ENCODE data around the gene PRIM2. TPM values are rescaled to one million over a fixed set of nuclear protein-coding genes. Genes with fewer than 3 reads are reported as not detected.
"Not testable (repeated sequence)": the region's sequence is repeated elsewhere in the genome, so short reads cannot be mapped to it uniquely, and the experiment has no call there.

PRIM2 gene
- polyA plus RNA-seq, 1 donor from 2014 or later: 10.0 TPM

- H3K4me3 ChIP-seq (ENCODE audit: low read length); H3K36me3 ChIP-seq (ENCODE audit: insufficient read depth, low read length); H3K79me2 ChIP-seq (replicated peaks; ENCODE audit: insufficient read depth, low read length); H4K20me1 ChIP-seq (ENCODE audit: insufficient read depth); H3K27me3 ChIP-seq (ENCODE audit: insufficient read depth, low read depth, low read length); H3K9ac ChIP-seq (ENCODE audit: low read length); H3K4me2 ChIP-seq (ENCODE audit: low read length); H3K27ac ChIP-seq (ENCODE audit: low read length); H3K9me2 ChIP-seq (ENCODE audit: insufficient read depth, low read length); H3F3A ChIP-seq (ENCODE audit: insufficient read depth, low read length, poor library complexity, severe bottlenecking); H2AFZ ChIP-seq (ENCODE audit: low read depth, low read length); H3K9me3 ChIP-seq (ENCODE audit: low read length): not testable (repeated sequence)
- TF ChIP-seq CTCF (IDR thresholded peaks at IDR 0.05; ENCODE audit: poor library complexity, severe bottlenecking) (peak; percentile 62), RAD21 (conservative IDR thresholded peaks at IDR 0.05) (peak; percentile 57), SMC3 (conservative IDR thresholded peaks at IDR 0.05; ENCODE audit: poor library complexity) (peak; percentile 62)
These were observed 218.6 kb downstream of the PRIM2 start for GRCh38 chr6:57535994-57536393.

- H3F3A ChIP-seq (ENCODE audit: insufficient read depth, low read length, poor library complexity, severe bottlenecking); H3K9me2 ChIP-seq (ENCODE audit: insufficient read depth, low read length); H3K36me3 ChIP-seq (ENCODE audit: insufficient read depth, low read length); H3K4me3 ChIP-seq (ENCODE audit: low read length); H3K79me2 ChIP-seq (replicated peaks; ENCODE audit: insufficient read depth, low read length); H2AFZ ChIP-seq (ENCODE audit: low read depth, low read length); H3K27ac ChIP-seq (ENCODE audit: low read length); H3K27me3 ChIP-seq (ENCODE audit: insufficient read depth, low read depth, low read length); H3K4me2 ChIP-seq (ENCODE audit: low read length); H3K9ac ChIP-seq (ENCODE audit: low read length); H3K9me3 ChIP-seq (ENCODE audit: low read length); H4K20me1 ChIP-seq (ENCODE audit: insufficient read depth): not testable (repeated sequence)
These were observed 220.5 kb downstream of the PRIM2 start for GRCh38 chr6:57537916-57538315.

DNA sequence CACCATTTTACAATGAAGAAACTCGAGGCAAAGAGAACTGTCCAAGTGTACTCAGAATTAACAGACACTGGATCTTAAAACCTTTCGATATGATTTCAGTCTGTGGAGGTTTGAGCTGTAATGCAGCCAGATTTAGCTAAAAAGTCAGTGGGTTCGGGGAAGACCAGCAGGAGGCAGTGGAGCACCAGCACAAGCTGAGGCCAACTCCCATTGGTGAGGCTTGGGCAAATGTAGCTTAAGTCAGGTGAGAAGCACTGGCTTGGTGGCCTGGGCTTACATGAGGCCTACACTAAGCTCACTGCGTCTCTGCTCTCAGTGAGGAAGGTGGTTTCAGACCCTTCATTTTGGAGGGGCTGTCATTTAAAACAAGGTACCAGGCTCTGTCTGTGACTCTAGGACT is 234.5 kb downstream of the PRIM2 start:
- H3F3A ChIP-seq (ENCODE audit: insufficient read depth, low read length, poor library complexity, severe bottlenecking): not testable (repeated sequence)

DNA sequence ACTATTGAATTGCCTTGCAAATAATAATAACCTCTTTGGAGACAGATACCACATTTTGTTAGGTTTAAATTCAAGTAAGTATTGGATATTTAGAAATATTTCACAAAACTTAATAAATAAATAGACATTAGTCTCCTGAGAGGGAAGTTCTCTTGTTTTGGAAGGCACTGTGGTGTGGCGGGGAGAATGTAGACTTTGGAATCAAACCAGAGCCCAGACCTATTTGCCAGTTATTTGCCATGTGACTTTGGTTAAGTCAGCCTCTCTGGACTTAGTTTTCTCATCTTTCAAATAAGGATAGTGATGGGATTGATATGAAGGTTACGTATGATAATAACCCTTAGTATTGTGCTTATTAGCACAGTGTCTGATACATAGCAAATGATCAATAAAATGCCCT is 240.4 kb downstream of the PRIM2 start:
- H3K9ac ChIP-seq (ENCODE audit: low read length); H3K4me2 ChIP-seq (ENCODE audit: low read length); H3K4me3 ChIP-seq (ENCODE audit: low read length); H3K27me3 ChIP-seq (ENCODE audit: insufficient read depth, low read depth, low read length); H4K20me1 ChIP-seq (ENCODE audit: insufficient read depth); H3K36me3 ChIP-seq (ENCODE audit: insufficient read depth, low read length); H3K79me2 ChIP-seq (replicated peaks; ENCODE audit: insufficient read depth, low read length); H3F3A ChIP-seq (ENCODE audit: insufficient read depth, low read length, poor library complexity, severe bottlenecking); H3K9me3 ChIP-seq (ENCODE audit: low read length); H3K9me2 ChIP-seq (ENCODE audit: insufficient read depth, low read length); H2AFZ ChIP-seq (ENCODE audit: low read depth, low read length); H3K27ac ChIP-seq (ENCODE audit: low read length): not testable (repeated sequence)

More for the DNA sequence above, 234.5 kb downstream of the PRIM2 start:
- H3K4me3 ChIP-seq (ENCODE audit: low read length); H3K9ac ChIP-seq (ENCODE audit: low read length); H3K79me2 ChIP-seq (replicated peaks; ENCODE audit: insufficient read depth, low read length); H3K36me3 ChIP-seq (ENCODE audit: insufficient read depth, low read length); H3K9me3 ChIP-seq (ENCODE audit: low read length); H4K20me1 ChIP-seq (ENCODE audit: insufficient read depth); H3K4me2 ChIP-seq (ENCODE audit: low read length); H3K27ac ChIP-seq (ENCODE audit: low read length); H3K9me2 ChIP-seq (ENCODE audit: insufficient read depth, low read length); H2AFZ ChIP-seq (ENCODE audit: low read depth, low read length); H3K27me3 ChIP-seq (ENCODE audit: insufficient read depth, low read depth, low read length): not testable (repeated sequence)

GRCh38 chr6:57559170-57559569 is 241.7 kb downstream of the PRIM2 start:
- not testable (repeated sequence) for H3K9ac ChIP-seq (ENCODE audit: low read length); H3K27ac ChIP-seq (ENCODE audit: low read length); H4K20me1 ChIP-seq (ENCODE audit: insufficient read depth); H3K4me3 ChIP-seq (ENCODE audit: low read length); H3K4me2 ChIP-seq (ENCODE audit: low read length); H3K27me3 ChIP-seq (ENCODE audit: insufficient read depth, low read depth, low read length); H3K79me2 ChIP-seq (replicated peaks; ENCODE audit: insufficient read depth, low read length); H3F3A ChIP-seq (ENCODE audit: insufficient read depth, low read length, poor library complexity, severe bottlenecking); H3K9me3 ChIP-seq (ENCODE audit: low read length); H2AFZ ChIP-seq (ENCODE audit: low read depth, low read length); H3K36me3 ChIP-seq (ENCODE audit: insufficient read depth, low read length); H3K9me2 ChIP-seq (ENCODE audit: insufficient read depth, low read length)

DNA sequence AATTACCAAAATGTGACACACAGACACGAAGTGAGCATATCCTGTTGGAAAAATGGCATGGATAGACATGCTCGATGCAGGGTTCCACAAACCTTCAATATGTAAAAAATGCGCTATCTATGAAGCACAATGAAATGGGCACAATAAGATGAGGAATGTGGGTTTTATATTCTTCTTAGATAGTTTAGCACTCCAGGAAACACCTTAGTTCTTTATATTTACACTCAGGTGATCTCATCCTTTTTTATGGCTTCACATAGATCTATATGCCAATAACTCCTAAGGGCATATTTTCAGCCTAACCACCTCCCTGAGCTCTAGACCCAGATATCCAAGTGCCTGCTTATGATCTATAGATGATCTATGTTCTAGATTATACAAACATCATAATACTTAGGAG is 244.8 kb downstream of the PRIM2 start:
- not testable (repeated sequence) for H3K9me3 ChIP-seq (ENCODE audit: low read length); H3K79me2 ChIP-seq (replicated peaks; ENCODE audit: insufficient read depth, low read length); H3K27ac ChIP-seq (ENCODE audit: low read length); H3K36me3 ChIP-seq (ENCODE audit: insufficient read depth, low read length); H3F3A ChIP-seq (ENCODE audit: insufficient read depth, low read length, poor library complexity, severe bottlenecking); H3K9me2 ChIP-seq (ENCODE audit: insufficient read depth, low read length); H4K20me1 ChIP-seq (ENCODE audit: insufficient read depth); H2AFZ ChIP-seq (ENCODE audit: low read depth, low read length); H3K27me3 ChIP-seq (ENCODE audit: insufficient read depth, low read depth, low read length); H3K4me3 ChIP-seq (ENCODE audit: low read length); H3K9ac ChIP-seq (ENCODE audit: low read length); H3K4me2 ChIP-seq (ENCODE audit: low read length)

- H3K9me3 ChIP-seq (ENCODE audit: low read length); H2AFZ ChIP-seq (ENCODE audit: low read depth, low read length): not testable (repeated sequence)
These were observed 254.7 kb downstream of the PRIM2 start for GRCh38 chr6:57572119-57572518.

More at GRCh38 chr6:57572119-57572518, 254.7 kb downstream of the PRIM2 start:
- H3F3A ChIP-seq (ENCODE audit: insufficient read depth, low read length, poor library complexity, severe bottlenecking); H3K9ac ChIP-seq (ENCODE audit: low read length); H3K27me3 ChIP-seq (ENCODE audit: insufficient read depth, low read depth, low read length); H3K4me2 ChIP-seq (ENCODE audit: low read length); H3K27ac ChIP-seq (ENCODE audit: low read length); H4K20me1 ChIP-seq (ENCODE audit: insufficient read depth); H3K4me3 ChIP-seq (ENCODE audit: low read length); H3K79me2 ChIP-seq (replicated peaks; ENCODE audit: insufficient read depth, low read length); H3K9me2 ChIP-seq (ENCODE audit: insufficient read depth, low read length); H3K36me3 ChIP-seq (ENCODE audit: insufficient read depth, low read length): not testable (repeated sequence)

All from neural cell (in vitro differentiated cells).